ENCODE results near the gene NR6A1. TPM values are rescaled to one million over a fixed set of nuclear protein-coding genes. Genes with fewer than 3 reads are reported as not detected.

Gene NR6A1
- polyA plus RNA-seq, 2 of the 4 experiments (the other 2 are of a cell fraction) = 1.7 to 3.3 TPM

DNA sequence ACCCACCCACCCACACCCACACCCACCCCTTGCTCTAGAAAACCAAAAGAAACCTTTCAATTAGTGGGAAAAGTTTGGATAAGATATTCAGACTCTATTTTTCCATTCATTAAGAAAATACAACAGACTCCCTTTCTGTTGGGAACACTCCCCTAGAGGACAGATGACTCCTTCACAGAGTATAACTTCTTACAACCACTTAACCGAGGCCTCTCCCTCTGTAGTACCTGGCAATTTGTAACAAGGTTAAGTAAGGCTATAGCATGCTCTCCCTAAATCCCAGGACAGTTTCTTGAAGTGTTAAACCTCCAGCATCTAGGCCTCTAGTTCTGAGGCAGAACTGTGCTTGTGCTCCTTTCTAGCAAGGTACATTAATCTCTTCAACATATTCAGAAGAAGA lies 188.0 kb downstream of the NR6A1 start:
- peak; percentile 54 to 66; a peak in 5 of 6 replicates for ATAC-seq
- no peak for DNase-seq (ENCODE audit: low read depth in 1 of 2, low spot score in 1 of 2)
- FAIRE-seq = no peak
- TF ChIP-seq, protein P1, sequence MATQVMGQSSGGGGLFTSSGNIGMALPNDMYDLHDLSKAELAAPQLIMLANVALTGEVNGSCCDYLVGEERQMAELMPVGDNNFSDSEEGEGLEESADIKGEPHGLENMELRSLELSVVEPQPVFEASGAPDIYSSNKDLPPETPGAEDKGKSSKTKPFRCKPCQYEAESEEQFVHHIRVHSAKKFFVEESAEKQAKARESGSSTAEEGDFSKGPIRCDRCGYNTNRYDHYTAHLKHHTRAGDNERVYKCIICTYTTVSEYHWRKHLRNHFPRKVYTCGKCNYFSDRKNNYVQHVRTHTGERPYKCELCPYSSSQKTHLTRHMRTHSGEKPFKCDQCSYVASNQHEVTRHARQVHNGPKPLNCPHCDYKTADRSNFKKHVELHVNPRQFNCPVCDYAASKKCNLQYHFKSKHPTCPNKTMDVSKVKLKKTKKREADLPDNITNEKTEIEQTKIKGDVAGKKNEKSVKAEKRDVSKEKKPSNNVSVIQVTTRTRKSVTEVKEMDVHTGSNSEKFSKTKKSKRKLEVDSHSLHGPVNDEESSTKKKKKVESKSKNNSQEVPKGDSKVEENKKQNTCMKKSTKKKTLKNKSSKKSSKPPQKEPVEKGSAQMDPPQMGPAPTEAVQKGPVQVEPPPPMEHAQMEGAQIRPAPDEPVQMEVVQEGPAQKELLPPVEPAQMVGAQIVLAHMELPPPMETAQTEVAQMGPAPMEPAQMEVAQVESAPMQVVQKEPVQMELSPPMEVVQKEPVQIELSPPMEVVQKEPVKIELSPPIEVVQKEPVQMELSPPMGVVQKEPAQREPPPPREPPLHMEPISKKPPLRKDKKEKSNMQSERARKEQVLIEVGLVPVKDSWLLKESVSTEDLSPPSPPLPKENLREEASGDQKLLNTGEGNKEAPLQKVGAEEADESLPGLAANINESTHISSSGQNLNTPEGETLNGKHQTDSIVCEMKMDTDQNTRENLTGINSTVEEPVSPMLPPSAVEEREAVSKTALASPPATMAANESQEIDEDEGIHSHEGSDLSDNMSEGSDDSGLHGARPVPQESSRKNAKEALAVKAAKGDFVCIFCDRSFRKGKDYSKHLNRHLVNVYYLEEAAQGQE (IDR thresholded peaks at IDR 0.05) = no peak
- TF ChIP-seq, protein P2, sequence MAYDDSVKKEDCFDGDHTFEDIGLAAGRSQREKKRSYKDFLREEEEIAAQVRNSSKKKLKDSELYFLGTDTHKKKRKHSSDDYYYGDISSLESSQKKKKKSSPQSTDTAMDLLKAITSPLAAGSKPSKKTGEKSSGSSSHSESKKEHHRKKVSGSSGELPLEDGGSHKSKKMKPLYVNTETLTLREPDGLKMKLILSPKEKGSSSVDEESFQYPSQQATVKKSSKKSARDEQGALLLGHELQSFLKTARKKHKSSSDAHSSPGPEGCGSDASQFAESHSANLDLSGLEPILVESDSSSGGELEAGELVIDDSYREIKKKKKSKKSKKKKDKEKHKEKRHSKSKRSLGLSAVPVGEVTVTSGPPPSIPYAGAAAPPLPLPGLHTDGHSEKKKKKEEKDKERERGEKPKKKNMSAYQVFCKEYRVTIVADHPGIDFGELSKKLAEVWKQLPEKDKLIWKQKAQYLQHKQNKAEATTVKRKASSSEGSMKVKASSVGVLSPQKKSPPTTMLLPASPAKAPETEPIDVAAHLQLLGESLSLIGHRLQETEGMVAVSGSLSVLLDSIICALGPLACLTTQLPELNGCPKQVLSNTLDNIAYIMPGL (CRISPR knock-in tag; IDR thresholded peaks at IDR 0.05; ENCODE audit: borderline replicate concordance) = no peak
- TF ChIP-seq HOXB13 (CRISPR knock-in tag; IDR thresholded peaks at IDR 0.05; ENCODE audit: low read depth) (no peak), EP300 (IDR thresholded peaks at IDR 0.05) (no peak), SREBF2 (IDR thresholded peaks at IDR 0.05) (no peak), HDAC2 (IDR thresholded peaks at IDR 0.05) (no peak), FOSB (CRISPR knock-in tag; IDR thresholded peaks at IDR 0.05) (no peak), PHF8 (IDR thresholded peaks at IDR 0.05; ENCODE audit: borderline replicate concordance, low read depth) (no peak), POLR2A (IDR thresholded peaks at IDR 0.05; ENCODE audit: low read length) (no peak)
- TF ChIP-seq, protein P3, sequence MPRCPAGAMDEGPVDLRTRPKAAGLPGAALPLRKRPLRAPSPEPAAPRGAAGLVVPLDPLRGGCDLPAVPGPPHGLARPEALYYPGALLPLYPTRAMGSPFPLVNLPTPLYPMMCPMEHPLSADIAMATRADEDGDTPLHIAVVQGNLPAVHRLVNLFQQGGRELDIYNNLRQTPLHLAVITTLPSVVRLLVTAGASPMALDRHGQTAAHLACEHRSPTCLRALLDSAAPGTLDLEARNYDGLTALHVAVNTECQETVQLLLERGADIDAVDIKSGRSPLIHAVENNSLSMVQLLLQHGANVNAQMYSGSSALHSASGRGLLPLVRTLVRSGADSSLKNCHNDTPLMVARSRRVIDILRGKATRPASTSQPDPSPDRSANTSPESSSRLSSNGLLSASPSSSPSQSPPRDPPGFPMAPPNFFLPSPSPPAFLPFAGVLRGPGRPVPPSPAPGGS (IDR thresholded peaks at IDR 0.05) = no peak
- TF ChIP-seq, protein P4, sequence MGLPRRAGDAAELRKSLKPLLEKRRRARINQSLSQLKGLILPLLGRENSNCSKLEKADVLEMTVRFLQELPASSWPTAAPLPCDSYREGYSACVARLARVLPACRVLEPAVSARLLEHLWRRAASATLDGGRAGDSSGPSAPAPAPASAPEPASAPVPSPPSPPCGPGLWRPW (IDR thresholded peaks at IDR 0.05) = no peak
- Histone ChIP-seq H3K4me1 (no peaks in the 10 kb centered on the region), H3K4me3 (no peak overlapping the region), H3K27ac (no peak overlapping the region), H3K9me3 (no peaks in the 10 kb centered on the region; the same call in 2 of the 3 replicates), H3K4me2 (no peak overlapping the region)
- WGBS (ENCODE audit: missing lambda C conversion rate) = 70% methylated on average over 1 of the region's 1 CpG
- POLR2A ChIA-PET = no interaction called here
- CTCF ChIA-PET = interaction anchor here (1.0 to 2.1 kb wide), 2 partner anchors 31 to 128 kb away, joined by 3 to 5 read pairs; no protein-coding TSS in a partner anchor

DNA sequence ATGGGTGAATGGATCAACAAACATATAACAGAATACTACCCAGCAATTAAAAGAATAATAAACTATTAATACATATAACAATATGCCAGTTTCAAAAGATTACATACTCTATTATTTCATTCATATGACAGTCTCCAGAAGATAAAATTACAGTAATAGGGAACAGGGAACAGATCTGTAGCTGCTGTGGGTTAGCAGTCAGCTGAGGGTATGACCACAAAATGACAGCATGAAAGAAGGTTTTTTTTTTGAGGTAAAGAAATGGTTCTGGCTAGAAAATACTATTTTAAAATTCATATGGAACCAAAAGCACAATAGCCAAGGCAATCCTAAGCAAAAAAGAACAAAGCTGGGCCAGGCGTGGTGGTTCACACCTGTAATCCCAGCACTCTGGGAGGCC lies 190.9 kb downstream of the NR6A1 start:
- TF ChIP-seq, protein P5, sequence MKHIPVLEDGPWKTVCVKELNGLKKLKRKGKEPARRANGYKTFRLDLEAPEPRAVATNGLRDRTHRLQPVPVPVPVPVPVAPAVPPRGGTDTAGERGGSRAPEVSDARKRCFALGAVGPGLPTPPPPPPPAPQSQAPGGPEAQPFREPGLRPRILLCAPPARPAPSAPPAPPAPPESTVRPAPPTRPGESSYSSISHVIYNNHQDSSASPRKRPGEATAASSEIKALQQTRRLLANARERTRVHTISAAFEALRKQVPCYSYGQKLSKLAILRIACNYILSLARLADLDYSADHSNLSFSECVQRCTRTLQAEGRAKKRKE (CRISPR knock-in tag; IDR thresholded peaks at IDR 0.05; ENCODE audit: low read depth) = no peak
- TF ChIP-seq POLR2A (IDR thresholded peaks at IDR 0.05; ENCODE audit: low read length) (no peak), SMC3 (IDR thresholded peaks at IDR 0.05) (no peak), FOSB (CRISPR knock-in tag; IDR thresholded peaks at IDR 0.05) (no peak), FOSL2 (IDR thresholded peaks at IDR 0.05) (no peak), FOSL2 (CRISPR knock-in tag; IDR thresholded peaks at IDR 0.05) (no peak), RAD21 (conservative IDR thresholded peaks at IDR 0.05 in 1 of 2, IDR thresholded peaks at IDR 0.05 in 1 of 2) (no peak), EP300 (IDR thresholded peaks at IDR 0.05) (no peak), HOXB5 (CRISPR knock-in tag; IDR thresholded peaks at IDR 0.05) (no peak), GATA3 (IDR thresholded peaks at IDR 0.05; ENCODE audit: borderline replicate concordance) (no peak), CBX8 (IDR thresholded peaks at IDR 0.05) (no peak)
- TF ChIP-seq, protein P6, sequence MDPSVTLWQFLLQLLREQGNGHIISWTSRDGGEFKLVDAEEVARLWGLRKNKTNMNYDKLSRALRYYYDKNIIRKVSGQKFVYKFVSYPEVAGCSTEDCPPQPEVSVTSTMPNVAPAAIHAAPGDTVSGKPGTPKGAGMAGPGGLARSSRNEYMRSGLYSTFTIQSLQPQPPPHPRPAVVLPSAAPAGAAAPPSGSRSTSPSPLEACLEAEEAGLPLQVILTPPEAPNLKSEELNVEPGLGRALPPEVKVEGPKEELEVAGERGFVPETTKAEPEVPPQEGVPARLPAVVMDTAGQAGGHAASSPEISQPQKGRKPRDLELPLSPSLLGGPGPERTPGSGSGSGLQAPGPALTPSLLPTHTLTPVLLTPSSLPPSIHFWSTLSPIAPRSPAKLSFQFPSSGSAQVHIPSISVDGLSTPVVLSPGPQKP (IDR thresholded peaks at IDR 0.05; ENCODE audit: low read depth, low read length) = no peak
- Histone ChIP-seq H3K4me2 (no peak overlapping the region), H3K9me3 (no peaks in the 10 kb centered on the region; the same call in 2 of the 3 replicates), H3K4me1 (no peaks in the 10 kb centered on the region), H3K4me3 (no peak overlapping the region), H3K27ac (no peak overlapping the region)
- POLR2A ChIA-PET = interaction anchor here (0.6 kb wide), 1 partner anchor 18 kb away, joined by 7 read pairs; no protein-coding TSS in a partner anchor
- DNase-seq (ENCODE audit: low read depth in 1 of 2, low spot score in 1 of 2) (no peak), ATAC-seq (no peak), FAIRE-seq (no peak)
- 81% methylated on average over 1 of the region's 1 CpG for WGBS (ENCODE audit: missing lambda C conversion rate)
- CTCF ChIA-PET = interaction anchor here (1.2 to 1.4 kb wide), 2 partner anchors 37 to 132 kb away, joined by 5 read pairs; no protein-coding TSS in a partner anchor

All from A549 (cell line).